HS-5 (cell line): ENCODE data around the gene TWIST2.

Source experiments
- DNase-seq: peaks from one replicate; pipeline ENCODE4 v3.0.0-alpha.2; 2012; ENCODE audit warnings: low read depth

Gene TWIST2

DNA sequence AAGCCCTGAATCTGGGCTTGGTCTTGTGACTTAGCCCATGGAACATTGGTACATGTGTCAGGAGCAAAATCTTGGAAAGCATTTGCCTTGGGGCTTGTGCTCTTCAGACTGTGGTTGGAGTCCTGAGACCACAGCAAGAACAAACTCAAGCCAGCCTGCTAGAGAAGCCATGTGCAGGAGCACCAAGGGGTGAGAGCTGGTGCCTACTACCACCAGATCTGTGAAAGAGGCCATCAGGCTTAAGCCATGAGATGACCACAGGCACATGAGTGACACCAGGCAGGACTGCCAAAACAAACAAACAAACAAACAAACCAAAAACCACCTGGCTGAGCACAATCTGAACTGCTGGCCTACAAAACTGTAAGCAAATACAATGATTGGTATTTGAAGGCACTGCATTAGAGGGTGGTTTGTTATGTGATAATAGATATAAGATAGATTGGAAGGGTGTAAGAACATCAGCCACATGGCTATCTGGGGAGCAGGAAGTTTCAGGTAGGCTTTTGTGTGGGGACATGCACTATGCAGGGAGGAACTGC, 9.0 kb upstream of the TWIST2 start:
- no peak for DNase-seq

DNA sequence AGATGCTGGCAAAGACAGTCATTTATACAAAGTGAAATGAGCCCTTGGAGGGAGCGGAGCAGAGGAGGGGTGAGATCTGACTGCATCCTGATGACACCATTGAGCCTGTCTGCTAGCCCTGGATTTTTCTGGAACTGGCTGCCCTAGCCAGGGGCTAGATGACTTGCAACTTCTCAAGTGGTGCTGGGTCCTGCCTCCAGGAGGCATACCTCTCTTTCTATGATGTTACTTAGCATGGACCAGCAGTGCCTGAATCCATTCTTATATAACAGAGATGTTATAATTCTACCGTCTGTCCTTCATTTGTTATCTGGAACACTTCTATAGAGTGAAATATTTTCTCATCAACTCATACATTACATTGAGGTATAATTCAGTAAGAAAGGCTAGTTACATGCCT, 8.5 kb upstream of the TWIST2 start:
- no peak for DNase-seq

- DNase-seq: no peak
These were observed 6.2 kb upstream of the TWIST2 start for GRCh38 chr2:238841542-238842164.

- DNase-seq: no peak
These were observed 4.4 kb upstream of the TWIST2 start for GRCh38 chr2:238843476-238843875.

- DNase-seq: no peak
These were observed 2.1 kb upstream of the TWIST2 start for GRCh38 chr2:238845583-238846377.

DNA sequence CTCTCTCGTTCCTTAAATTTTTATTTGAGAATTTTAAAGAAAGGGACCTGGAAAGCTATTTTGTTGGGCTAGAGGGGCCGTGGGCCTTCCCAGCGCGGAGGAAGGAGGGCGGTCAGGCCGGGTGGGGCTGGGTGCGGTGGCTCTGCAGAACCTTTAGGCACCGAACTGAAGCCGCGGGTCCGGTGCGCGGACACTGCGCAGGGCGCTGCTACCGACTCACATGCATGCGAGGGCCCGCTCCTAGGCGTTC, 1.6 kb upstream of the TWIST2 start:
- no peak for DNase-seq

- no peak for DNase-seq
These were observed 1.1 kb upstream of the TWIST2 start for GRCh38 chr2:238846628-238847418.

- no peak for DNase-seq
These were observed 475 bp upstream of the TWIST2 start for GRCh38 chr2:238847419-238847801.

GRCh38 chr2:238848691-238848975, 748 bp downstream of the TWIST2 start:
- DNase-seq: no peak

DNA sequence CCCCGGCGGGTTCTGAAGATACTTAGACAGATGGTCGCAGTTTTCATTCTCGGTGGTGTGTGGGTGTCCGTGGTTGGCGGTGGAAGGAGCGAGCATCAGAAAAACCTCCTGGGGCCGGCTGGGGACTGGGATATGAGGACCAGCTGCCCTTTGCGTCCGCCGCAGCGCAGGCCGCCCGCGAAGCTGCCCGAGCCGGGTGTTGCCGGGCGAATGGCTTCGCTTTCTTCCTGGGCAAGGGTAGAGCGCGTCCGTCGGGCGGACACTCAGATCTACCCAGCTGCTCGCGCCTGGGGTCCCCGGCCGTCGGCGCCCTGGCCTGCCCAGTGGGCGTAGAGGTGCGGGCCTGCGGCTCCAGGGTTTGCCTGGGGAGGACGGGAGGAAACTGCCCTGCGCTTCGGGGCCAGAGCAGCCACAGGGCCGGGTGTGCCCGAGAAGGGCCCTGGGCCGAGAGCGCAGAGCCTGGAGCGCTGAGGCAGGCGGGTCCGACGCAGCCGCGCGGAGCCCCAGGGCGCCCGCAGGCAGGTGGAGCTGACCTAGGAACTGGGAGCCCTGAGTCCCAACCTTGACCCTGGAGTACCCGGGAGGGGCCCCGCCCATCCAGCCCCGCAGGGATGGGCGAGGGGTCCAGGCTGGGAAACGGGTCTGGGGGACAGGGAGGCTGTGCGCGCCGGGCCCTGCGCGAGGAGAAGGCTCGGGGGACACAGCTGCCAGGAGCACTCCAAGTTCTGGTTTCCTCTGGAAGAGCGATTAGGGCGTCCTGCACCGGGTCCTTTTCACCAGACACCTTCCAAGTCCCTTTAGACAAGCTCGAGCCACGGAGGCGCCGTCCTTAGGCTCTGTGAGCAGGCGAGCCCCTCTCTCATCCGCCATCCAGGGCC, 1.3 kb downstream of the TWIST2 start:
- DNase-seq: no peak

- no peak for DNase-seq
These were observed 2.2 kb downstream of the TWIST2 start for GRCh38 chr2:238850091-238850490.

- no peak for DNase-seq
These were observed 3.1 kb downstream of the TWIST2 start for GRCh38 chr2:238851026-238851425.

DNA sequence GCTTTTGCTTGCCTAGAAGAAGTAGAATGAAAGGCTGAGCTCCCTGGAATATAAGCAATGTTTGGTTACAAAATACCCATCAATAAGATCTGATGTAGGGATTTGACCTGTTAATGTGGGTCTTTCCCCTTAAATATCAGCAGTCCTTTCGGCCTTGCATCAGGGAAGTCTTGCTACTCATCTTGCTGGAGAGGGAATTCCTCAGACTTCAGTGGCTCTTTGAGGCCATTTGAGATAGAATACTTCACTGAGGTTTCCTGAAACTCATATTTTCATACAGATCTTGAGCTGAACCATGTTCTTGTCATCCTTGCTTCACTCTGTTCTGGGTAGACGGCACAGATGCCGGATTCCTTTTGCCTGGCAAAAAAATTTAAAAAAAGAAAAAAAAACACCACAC, 3.9 kb downstream of the TWIST2 start:
- DNase-seq: no peak

DNA sequence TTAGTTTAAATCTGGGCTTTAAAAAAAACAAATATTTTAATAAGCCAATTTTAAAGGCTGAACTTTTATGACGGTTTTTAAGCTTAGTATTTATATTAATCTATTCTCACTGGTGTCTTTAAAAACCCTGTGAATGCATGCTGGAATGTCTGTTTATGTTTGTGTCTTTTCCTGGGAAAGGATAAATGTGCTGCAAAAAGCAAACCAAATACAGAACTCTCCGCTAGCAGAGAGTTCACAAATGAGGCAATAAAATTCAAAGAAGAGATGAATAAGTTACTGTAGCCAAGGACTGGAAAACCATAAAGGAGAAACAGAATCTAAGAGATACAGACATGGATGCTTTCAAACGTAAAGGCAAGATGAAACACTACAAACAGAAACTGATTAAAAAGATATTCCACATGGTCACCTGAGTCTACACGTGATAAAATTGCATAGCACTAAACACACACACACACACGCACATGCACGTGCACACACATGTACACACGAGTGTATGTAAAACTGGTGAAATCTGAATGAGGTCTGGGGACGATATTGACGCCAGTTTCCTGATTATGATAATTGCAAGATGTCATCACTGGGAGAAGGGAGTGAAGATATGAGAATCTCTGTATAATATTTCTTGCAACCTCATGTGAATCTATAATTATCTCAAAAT, 4.5 kb downstream of the TWIST2 start:
- no peak for DNase-seq

DNA sequence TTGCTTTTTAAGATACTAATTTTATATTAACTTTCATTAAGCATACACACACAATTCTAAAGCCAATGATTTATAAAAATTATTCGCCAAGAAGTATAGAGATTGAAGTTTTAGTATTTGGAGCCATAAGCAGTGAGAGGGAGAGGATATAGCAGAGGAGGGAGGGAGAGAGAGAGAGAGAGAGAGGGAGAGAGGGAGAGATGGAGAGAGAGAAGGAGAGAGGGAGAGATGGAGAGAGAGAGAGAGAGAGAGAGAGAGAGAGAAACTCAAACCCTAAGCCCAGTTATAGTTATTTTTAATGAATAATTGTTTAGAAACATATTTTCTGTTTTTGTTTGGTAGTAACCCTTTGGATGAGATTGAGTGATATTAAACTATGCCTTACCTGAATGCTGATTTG, 5.3 kb downstream of the TWIST2 start:
- DNase-seq: no peak

DNA sequence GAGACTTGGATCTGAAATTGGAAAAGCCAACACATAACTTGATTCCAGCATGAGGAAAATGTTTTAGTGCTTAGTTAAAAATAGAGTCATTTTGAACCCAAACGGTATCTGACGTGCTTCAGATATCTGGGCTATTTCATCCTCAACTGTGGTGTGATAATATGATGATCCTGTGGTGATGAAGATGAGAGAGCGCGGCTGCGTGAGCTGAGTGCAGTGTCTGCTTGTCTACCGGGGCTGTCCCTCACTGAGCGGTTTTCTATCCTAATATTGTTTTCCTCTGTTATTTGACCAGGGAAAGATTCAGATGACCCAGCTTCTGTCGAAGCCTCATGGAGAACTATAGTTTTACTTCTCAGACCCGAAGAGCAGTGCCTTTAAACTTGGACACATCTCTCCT, 5.8 kb downstream of the TWIST2 start:
- no peak for DNase-seq

DNA sequence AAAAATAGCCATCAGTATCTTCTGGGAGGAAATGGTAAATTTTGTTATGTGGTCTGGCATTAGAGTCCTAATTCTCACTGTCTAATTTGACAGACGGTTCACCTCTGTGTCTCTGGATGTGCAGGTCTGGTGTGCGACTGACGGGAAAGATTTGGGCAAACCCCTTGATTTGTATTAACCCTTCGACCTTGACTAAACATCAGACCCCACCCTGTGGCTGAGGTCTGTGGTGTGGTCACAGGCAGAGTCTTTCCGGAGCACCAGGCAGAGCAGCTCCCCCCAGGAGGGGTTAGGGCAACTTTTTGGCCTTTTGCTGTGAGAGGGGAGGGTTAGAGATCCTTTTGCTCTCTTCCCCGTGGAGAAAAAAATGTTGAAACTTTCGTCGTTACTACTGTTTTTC, 6.4 kb downstream of the TWIST2 start:
- no peak for DNase-seq

- no peak for DNase-seq
These were observed 6.9 kb downstream of the TWIST2 start for GRCh38 chr2:238854699-238855229.

- no peak for DNase-seq
These were observed 7.4 kb downstream of the TWIST2 start for GRCh38 chr2:238855299-238855698.

GRCh38 chr2:238855891-238856580, 8.2 kb downstream of the TWIST2 start:
- no peak for DNase-seq
